ENCODE data around the gene REG3G.

DNA sequence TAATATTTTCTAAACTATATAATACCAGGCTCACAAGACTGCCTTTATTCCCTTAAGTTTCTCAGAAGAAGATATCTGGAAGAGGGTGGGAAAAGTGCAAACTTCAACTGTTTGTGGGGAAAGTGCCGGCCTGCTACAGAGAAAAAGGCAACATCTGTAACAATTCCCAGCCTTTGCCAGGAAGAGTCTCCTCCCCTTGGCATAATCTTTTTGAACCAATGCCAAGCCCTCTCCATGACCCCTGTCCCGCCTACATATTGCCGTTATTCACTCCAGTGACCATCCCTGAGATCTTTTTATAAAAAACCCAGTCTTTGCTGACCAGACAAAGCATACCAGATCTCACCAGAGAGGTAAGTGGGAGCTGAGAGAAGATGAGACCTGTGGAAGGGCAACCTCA is at the start of gene REG3G:
- TF ChIP-seq, protein P1, sequence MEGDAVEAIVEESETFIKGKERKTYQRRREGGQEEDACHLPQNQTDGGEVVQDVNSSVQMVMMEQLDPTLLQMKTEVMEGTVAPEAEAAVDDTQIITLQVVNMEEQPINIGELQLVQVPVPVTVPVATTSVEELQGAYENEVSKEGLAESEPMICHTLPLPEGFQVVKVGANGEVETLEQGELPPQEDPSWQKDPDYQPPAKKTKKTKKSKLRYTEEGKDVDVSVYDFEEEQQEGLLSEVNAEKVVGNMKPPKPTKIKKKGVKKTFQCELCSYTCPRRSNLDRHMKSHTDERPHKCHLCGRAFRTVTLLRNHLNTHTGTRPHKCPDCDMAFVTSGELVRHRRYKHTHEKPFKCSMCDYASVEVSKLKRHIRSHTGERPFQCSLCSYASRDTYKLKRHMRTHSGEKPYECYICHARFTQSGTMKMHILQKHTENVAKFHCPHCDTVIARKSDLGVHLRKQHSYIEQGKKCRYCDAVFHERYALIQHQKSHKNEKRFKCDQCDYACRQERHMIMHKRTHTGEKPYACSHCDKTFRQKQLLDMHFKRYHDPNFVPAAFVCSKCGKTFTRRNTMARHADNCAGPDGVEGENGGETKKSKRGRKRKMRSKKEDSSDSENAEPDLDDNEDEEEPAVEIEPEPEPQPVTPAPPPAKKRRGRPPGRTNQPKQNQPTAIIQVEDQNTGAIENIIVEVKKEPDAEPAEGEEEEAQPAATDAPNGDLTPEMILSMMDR (IDR thresholded peaks at IDR 0.05): no peak
- TF ChIP-seq POLR2A (IDR thresholded peaks at IDR 0.05): no peak
